ENCODE measurements around the gene ARHGAP6. TPM values are rescaled to one million over a fixed set of nuclear protein-coding genes. Genes with fewer than 3 reads are reported as not detected.

The ARHGAP6 gene
- total RNA-seq, 1 experiment from 2014 or later: not detected

GRCh38 chrX:11349020-11349419 lies 316.7 kb downstream of the ARHGAP6 start:
- no peak for DNase-seq (ENCODE audit: low spot score)
- in situ Hi-C loops (cut with HindIII; ENCODE audit: low sequenced_read_pairs): no loop called here

DNA sequence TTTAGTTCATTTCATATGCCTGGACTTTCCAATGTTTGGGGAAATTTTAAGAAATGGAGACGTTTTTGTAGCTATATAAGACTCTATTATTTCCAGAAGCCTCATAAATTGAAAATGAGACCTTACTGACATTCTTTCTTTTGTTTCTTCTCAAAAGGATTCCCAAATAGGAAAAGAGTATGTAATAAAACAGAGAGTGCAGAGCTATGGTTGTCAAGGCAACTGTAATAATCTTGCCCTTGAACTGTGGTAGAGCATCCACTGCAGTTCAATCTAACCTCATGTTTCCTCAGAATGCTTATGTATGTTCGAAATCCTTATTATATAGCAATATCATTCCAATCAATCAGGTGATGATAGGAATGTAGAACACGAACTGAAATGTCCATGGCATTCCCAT lies 318.4 kb downstream of the ARHGAP6 start:
- DNase-seq (ENCODE audit: low spot score): no peak
- in situ Hi-C loops (cut with HindIII; ENCODE audit: low sequenced_read_pairs): no loop called here

- DNase-seq (ENCODE audit: low spot score): no peak
- in situ Hi-C loops (cut with HindIII; ENCODE audit: low sequenced_read_pairs): no loop called here
Observed at GRCh38 chrX:11346121-11346682, 319.5 kb downstream of the ARHGAP6 start.

DNA sequence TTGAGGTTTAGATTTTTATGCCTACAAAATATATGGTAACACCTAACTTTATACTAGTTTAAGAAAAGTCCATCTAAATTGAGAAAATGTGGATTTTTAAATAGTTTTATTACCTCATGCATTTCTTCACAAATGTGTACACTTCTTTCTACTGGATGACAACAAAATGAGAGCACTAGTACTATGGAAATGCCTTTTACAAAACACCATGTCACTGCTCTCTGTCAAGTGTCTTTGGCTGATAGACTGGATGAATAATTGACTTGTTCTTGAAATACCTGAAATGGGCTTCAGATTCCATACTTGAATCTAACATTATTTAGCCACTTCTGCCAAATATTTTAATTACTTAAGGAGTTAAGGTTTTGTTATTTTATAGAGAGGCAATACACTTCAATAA lies 323.0 kb downstream of the ARHGAP6 start:
- DNase-seq (ENCODE audit: low spot score): no peak
- in situ Hi-C loops (cut with HindIII; ENCODE audit: low sequenced_read_pairs): no loop called here

- no peak for DNase-seq (ENCODE audit: low spot score)
- in situ Hi-C loops (cut with HindIII; ENCODE audit: low sequenced_read_pairs): no loop called here
Observed at GRCh38 chrX:11341274-11342201, 324.2 kb downstream of the ARHGAP6 start.

DNA sequence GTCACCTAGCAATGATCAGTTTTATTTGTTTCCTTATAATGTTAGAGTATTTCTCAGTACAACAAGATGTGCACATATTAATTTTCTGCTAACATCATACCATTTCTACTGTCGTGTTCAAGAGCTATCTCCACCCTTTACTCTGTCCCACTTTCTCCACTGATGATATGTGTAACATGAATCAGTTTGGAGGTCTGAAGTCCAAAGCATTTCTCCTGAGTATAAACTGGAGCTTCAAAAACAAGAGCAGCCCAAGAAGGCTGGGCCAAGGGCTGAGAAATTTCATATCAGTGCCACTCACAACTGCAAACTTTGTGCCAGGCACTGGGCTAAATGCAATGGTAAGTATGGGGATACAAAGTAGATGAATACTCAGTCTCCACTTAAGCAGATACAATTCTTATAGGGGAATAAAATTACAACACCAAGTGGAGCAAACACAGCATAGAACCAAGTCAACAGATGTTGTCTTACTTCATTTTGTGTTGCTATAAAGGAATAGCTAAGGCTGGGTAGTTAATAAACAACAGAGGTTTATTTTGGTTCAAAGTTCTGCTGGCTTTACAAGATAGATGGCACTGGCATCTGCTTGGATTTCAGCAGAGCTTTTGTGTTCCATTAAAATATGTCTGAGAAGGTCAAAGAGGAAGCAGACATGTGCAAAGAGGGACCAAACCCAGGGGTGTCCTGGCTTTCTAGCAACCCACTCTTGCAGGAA lies 328.3 kb downstream of the ARHGAP6 start:
- in situ Hi-C loops (cut with HindIII; ENCODE audit: low sequenced_read_pairs): no loop called here
- no peak for DNase-seq (ENCODE audit: low spot score)

GRCh38 chrX:11336201-11336600 lies 329.5 kb downstream of the ARHGAP6 start:
- in situ Hi-C loops (cut with HindIII; ENCODE audit: low sequenced_read_pairs): no loop called here
- DNase-seq (ENCODE audit: low spot score): no peak

DNA sequence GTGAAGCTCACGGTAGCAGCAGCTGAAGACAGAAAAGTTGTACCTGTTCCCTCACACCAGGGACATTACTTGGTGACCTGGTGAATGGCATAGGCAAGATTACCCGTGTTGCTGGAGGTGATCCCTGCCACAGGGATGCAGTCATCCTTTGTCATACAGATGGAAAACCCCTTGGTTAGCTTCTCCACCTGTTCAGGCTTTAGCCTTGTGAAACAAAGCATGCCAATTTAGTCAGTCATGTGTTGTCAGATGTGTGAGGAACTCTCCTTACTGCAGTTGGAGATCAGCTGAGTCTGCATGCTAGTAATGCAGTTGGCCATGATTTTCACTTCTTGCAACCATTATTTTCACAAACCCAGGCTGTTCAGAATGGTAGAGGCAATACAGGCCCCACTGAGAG lies 331.6 kb downstream of the ARHGAP6 start:
- in situ Hi-C loops (cut with HindIII; ENCODE audit: low sequenced_read_pairs): no loop called here

DNA sequence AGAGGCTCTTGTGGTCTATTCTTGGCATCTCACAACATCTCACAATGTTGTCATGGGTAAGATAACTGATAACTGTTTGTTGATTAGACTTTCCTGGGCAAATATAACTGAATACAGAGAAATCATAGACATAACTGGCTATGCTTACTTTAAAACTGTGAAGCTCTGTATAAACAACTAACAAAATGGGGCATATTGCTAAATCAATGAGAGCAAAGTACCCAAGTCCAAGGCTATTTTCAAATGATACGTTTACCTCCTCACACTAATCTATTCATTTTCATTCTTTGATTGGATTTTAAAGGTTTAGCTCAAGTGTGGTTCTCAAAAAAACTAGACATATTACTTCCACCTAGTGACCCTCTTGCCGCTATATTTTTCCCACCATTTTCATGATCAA lies 333.9 kb downstream of the ARHGAP6 start:
- in situ Hi-C loops (cut with HindIII; ENCODE audit: low sequenced_read_pairs): no loop called here
- no peak for DNase-seq (ENCODE audit: low spot score)

More for the DNA sequence above, 331.6 kb downstream of the ARHGAP6 start:
- DNase-seq (ENCODE audit: low spot score): no peak

DNA sequence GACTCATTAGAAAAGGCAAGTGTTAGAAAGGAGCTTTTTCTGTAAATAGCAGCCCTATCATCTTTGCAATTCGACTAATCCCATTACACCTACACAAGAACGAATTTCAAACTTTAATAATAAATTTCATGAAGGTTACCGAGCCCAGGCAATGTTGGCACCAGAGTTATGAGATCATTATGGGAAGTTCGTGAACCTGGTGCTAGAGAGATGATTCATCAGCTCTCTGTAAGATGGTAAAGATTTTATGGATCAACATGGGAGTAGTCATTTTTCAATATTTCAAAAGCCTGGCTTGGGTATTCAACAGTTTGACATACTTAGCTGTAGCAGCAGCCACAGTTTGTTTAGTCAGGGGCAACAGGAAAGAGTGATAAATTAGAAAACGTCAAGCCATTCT lies 336.7 kb downstream of the ARHGAP6 start:
- DNase-seq (ENCODE audit: low spot score): no peak
- in situ Hi-C loops (cut with HindIII; ENCODE audit: low sequenced_read_pairs): no loop called here

DNA sequence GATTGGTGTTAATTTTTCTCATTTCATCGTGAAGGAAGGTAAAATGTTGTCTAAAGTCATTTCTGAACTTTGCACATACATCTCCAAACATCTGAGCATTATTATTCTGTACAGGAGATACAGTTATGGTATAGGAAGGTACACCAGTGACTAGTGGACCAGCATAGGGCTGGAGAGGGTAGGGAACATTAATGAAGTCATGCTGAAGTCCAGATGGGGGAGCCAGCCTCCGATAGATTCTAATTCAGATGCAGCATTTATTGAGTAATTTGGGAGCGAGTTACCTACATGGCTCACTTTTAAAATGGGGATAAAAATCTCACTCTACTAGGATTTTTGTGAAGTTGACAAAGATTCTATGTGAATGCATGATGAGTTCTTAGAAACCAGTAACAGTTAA lies 337.6 kb downstream of the ARHGAP6 start:
- in situ Hi-C loops (cut with HindIII; ENCODE audit: low sequenced_read_pairs): no loop called here
- DNase-seq (ENCODE audit: low spot score): no peak

DNA sequence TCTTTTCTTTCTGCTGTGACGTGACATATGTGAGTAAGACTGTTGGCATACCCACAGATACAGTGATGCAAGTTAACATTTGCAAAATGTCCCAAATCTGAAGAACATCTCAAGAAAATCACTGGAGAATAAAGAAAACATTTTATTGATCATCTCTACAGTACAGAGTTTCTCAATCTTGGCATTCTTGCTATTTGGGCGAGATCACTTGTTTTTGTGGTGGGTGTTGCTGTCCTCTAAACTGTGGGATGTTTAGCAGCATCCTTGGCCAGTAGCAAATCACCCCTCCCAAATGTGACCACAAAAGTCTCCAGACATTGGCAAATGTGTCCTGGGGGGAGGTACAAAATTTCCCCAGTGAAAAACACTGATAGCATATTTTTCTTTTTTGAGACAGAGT lies 343.7 kb downstream of the ARHGAP6 start:
- in situ Hi-C loops (cut with HindIII; ENCODE audit: low sequenced_read_pairs): no loop called here
- DNase-seq (ENCODE audit: low spot score): no peak

DNA sequence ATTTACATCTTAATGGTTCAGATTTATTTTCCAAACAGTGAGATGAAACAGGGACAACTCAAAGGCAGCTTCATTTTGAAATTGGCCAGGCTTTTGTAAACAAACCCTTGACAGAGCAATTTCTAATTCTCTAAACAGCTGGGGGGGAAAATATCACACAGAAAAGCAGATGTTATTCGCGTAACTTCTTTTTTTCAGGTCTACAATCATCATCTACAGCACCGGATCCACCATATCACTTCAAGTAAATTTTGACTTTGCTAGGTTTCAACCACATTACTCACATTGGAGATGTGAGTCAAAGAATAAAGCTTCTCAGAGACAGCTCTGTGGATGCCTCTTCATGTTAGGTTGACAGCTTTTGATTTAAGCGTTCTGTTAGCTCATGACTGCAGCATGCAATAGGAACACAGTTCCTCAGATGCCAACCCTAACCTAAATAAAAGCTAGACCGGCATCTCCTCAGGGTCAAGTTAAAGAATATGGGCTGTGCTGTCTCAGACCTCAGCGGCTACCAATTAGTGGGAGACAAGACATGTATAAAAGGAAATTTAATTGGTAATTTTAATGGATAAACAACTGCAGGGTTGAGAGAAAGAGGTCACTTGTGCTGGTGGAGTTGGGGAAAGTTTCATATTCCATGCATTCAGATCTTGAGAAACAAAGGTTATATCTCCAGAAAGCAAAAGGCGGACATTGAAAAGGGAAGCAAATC lies 345.8 kb downstream of the ARHGAP6 start:
- no peak for DNase-seq (ENCODE audit: low spot score)
- in situ Hi-C loops (cut with HindIII; ENCODE audit: low sequenced_read_pairs): no loop called here

GRCh38 chrX:11311706-11312105 lies 354.0 kb downstream of the ARHGAP6 start:
- in situ Hi-C loops (cut with HindIII; ENCODE audit: low sequenced_read_pairs): no loop called here
- DNase-seq (ENCODE audit: low spot score): no peak

GRCh38 chrX:11309220-11309619 lies 356.5 kb downstream of the ARHGAP6 start:
- DNase-seq (ENCODE audit: low spot score): no peak
- in situ Hi-C loops (cut with HindIII; ENCODE audit: low sequenced_read_pairs): no loop called here

- in situ Hi-C loops (cut with HindIII; ENCODE audit: low sequenced_read_pairs): no loop called here
Observed at GRCh38 chrX:11305641-11306040, 360.1 kb downstream of the ARHGAP6 start.

GRCh38 chrX:11304829-11305228 lies 360.9 kb downstream of the ARHGAP6 start:
- in situ Hi-C loops (cut with HindIII; ENCODE audit: low sequenced_read_pairs): no loop called here
- DNase-seq (ENCODE audit: low spot score): no peak

More at GRCh38 chrX:11305641-11306040, 360.1 kb downstream of the ARHGAP6 start:
- no peak for DNase-seq (ENCODE audit: low spot score)

- no peak for DNase-seq (ENCODE audit: low spot score)
- in situ Hi-C loops (cut with HindIII; ENCODE audit: low sequenced_read_pairs): no loop called here
Observed at GRCh38 chrX:11298600-11298999, 367.1 kb downstream of the ARHGAP6 start.

DNA sequence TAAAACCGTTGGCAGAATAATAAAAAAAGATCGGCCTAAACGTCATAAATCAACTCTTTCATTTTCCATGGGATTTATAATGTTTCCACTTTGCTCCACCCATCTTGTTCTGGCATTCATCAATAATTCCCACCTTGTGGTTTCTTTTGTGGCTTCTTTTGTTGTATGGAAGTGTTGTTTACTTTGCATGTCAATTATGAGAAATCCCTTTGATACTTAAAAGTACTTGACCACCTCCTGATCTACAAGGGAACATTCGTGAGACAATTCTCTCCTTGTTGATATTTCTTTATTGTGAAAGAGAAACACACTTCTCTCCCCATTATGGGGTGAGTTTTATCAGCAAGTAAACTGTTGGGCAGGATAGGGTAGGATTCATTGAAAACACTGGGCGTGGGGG lies 369.7 kb downstream of the ARHGAP6 start:
- no peak for DNase-seq (ENCODE audit: low spot score)
- in situ Hi-C loops (cut with HindIII; ENCODE audit: low sequenced_read_pairs): no loop called here

DNA sequence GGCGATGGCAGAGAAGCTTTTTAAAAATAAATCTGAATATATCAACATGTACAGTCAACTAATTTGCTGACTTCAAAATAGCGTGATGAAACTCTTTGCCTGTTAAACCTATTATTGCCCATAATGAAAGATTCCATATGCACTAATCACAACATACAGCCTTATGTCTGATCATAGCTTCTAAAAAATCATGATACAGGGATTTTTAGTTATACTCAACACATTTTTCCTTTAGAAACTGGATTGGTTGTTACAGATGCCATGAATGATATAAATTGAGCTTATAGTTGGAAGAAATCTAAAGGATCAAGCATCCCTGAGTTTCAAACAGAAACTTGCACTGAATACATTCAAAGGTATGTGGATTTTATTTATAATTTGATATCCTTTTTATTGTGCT lies 372.6 kb downstream of the ARHGAP6 start, which contains the start of gene AMELX:
AMELX (plus strand) TSS at position 301 of the 400 bp plus-strand sequence. CDS start 1,376 bp downstream, outside the sequence.
- DNase-seq (ENCODE audit: low spot score): no peak
- in situ Hi-C loops (cut with HindIII; ENCODE audit: low sequenced_read_pairs): no loop called here
